Transverse colon (tissue), 4 donors: ENCODE data around the gene NUTF2.

ENCODE experiments used
- EP300 ChIP-seq: sonication (generic); formaldehyde crosslinking; IDR thresholded peaks from one replicate; pipeline ENCODE4 v1.6.1; 2017; ENCODE audit warnings: antibody characterized with exemption, low read depth
- POLR2A ChIP-seq: fragments of 450-650 bp; IDR thresholded peaks from one replicate; pipeline ENCODE4 v1.6.1; 2016; ENCODE audit warnings: antibody characterized with exemption, mild to moderate bottlenecking, moderate library complexity
- POLR2AphosphoS5 ChIP-seq, 3 donors: sonication (generic); formaldehyde crosslinking; IDR thresholded peaks; one replicate each; pipeline ENCODE4 v1.6.1; 2016; ENCODE audit warnings: antibody characterized with exemption in 3 of 3
- TF ChIP-seq, protein P1 (sequence below), 5 experiments: fragments of 200-600 bp in 3 of 5; fragments of 450-650 bp in 2 of 5; sonication (generic) in 3 of 5; IDR thresholded peaks; 1 replicate in 2 of 5; 2 replicates in 3 of 5; pipeline ENCODE4 v1.5.1; 2016 to 2017; ENCODE audit warnings: antibody characterized with exemption in 5 of 5, inconsistent platforms in 3 of 5, mild to moderate bottlenecking in 2 of 5, moderate library complexity in 1 of 5

GRCh38 chr16:67877064-67877463, 30.3 kb downstream of the NUTF2 start:
- TF ChIP-seq, protein P1, sequence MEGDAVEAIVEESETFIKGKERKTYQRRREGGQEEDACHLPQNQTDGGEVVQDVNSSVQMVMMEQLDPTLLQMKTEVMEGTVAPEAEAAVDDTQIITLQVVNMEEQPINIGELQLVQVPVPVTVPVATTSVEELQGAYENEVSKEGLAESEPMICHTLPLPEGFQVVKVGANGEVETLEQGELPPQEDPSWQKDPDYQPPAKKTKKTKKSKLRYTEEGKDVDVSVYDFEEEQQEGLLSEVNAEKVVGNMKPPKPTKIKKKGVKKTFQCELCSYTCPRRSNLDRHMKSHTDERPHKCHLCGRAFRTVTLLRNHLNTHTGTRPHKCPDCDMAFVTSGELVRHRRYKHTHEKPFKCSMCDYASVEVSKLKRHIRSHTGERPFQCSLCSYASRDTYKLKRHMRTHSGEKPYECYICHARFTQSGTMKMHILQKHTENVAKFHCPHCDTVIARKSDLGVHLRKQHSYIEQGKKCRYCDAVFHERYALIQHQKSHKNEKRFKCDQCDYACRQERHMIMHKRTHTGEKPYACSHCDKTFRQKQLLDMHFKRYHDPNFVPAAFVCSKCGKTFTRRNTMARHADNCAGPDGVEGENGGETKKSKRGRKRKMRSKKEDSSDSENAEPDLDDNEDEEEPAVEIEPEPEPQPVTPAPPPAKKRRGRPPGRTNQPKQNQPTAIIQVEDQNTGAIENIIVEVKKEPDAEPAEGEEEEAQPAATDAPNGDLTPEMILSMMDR (IDR thresholded peaks at IDR 0.05): no peak
- TF ChIP-seq POLR2A: no peak
- TF ChIP-seq POLR2AphosphoS5 (IDR thresholded peaks at IDR 0.05): no peak
- TF ChIP-seq EP300: no peak
